Sigmoid colon (tissue), 4 donors: ENCODE data around the gene RAB11B.

Source experiments
- EP300 ChIP-seq, 4 donors: sonication (generic); formaldehyde crosslinking; IDR thresholded peaks; one replicate each; pipeline ENCODE4 v1.6.1; 2017; ENCODE audit warnings: antibody characterized with exemption in 4 of 4
- POLR2A ChIP-seq, 2 donors: fragments of 450-650 bp; IDR thresholded peaks; one replicate each; pipeline ENCODE4 v1.6.1; 2016; ENCODE audit warnings: antibody characterized with exemption in 2 of 2, mild to moderate bottlenecking in 2 of 2, moderate library complexity in 2 of 2
- POLR2AphosphoS5 ChIP-seq, 4 donors: sonication (generic); formaldehyde crosslinking; IDR thresholded peaks; one replicate each; pipeline ENCODE4 v1.6.1; 2017; ENCODE audit warnings: antibody characterized with exemption in 4 of 4
- TF ChIP-seq, protein P1 (sequence below), 4 experiments: fragments of 450-650 bp in 3 of 4; fragments of 200-600 bp in 1 of 4; IDR thresholded peaks; one replicate each; pipeline ENCODE4 v1.5.1; 2016 to 2019; ENCODE audit warnings: antibody characterized with exemption in 4 of 4, mild to moderate bottlenecking in 3 of 4, moderate library complexity in 2 of 4

DNA sequence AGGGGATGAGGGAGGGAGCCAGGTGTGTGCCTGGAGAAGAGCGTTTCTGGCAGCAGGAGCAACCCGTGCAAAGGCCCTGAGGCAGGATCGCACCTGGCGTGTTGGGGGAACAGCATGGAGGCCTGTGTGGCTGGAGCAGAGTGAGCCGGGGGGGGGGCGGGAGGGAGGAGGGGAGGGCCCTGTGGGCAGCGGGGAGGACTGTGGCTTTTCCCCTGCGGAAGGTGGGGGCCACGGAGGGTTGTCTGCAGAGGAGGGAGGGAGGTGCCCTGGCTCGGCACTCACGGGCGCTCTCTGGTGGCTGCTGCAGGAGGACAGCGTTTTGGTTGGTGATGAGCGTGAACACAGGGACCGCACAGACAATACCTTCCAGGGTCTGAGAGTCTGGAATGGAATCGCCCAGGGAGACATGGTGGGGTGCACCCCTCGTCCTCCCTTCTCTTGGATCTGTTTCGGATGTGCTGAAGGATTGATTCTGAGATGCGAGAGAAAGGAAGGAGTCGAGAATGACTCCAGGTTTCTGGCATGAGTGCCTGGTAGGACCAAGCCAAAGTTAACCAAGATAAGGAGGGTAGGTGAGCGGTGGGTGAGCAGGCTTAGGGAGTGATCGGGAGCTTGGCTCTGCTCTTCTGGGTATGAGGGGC lies 6.5 kb downstream of the RAB11B start:
- TF ChIP-seq, protein P1, sequence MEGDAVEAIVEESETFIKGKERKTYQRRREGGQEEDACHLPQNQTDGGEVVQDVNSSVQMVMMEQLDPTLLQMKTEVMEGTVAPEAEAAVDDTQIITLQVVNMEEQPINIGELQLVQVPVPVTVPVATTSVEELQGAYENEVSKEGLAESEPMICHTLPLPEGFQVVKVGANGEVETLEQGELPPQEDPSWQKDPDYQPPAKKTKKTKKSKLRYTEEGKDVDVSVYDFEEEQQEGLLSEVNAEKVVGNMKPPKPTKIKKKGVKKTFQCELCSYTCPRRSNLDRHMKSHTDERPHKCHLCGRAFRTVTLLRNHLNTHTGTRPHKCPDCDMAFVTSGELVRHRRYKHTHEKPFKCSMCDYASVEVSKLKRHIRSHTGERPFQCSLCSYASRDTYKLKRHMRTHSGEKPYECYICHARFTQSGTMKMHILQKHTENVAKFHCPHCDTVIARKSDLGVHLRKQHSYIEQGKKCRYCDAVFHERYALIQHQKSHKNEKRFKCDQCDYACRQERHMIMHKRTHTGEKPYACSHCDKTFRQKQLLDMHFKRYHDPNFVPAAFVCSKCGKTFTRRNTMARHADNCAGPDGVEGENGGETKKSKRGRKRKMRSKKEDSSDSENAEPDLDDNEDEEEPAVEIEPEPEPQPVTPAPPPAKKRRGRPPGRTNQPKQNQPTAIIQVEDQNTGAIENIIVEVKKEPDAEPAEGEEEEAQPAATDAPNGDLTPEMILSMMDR (IDR thresholded peaks at IDR 0.05), result peak; percentile 30 to 53 (median 39)
- TF ChIP-seq POLR2AphosphoS5 (IDR thresholded peaks at IDR 0.05) (no peak), POLR2A (IDR thresholded peaks at IDR 0.05) (no peak), EP300 (IDR thresholded peaks at IDR 0.05) (no peak)
